ENCODE data around the gene PPARD. TPM values are rescaled to one million over a fixed set of nuclear protein-coding genes. Genes with fewer than 3 reads are reported as not detected.

The PPARD gene
- polyA plus RNA-seq, 12 donors = 16.9 to 26.4 (median 21.1) TPM; not detected in 1

DNA sequence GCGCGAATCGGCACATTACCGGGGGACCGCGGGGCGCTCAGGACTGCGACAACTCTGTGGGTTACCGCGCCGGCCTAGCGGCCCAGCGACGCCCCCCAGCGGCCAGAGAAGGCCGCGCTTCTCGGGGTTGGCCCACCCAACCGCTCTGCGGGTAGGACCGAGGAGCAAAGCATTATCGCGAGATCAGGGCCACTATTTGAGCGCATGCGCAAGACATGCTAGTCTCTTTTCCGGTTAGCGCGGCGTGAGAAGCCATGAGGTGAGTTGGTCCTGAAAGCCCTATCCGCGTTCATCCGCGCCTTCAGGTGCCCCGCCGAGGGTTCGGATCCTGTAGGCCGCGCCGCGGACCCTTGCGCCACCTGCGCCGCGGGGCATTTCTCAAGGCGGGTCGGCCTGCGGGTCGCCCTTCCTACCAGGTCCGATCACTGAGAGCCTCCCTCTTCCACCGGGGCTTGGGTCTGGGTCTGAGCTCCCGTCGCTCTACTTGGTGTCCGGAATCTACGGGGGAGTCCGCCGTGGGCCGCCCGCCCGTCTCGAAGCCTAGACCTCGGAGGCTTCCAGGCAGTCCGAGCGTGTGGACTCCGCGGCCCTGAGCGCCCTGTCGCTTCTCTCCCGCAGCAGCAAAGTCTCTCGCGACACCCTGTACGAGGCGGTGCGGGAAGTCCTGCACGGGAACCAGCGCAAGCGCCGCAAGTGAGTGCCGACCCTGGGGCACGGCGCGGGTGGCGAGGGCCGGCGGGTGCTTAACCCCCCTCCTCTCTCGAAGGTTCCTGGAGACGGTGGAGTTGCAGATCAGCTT is 126.0 kb downstream of the PPARD start, which contains the start of gene RPL10A:
Gene RPL10A (plus strand): TSS at position 221 of the 799 bp plus-strand sequence. CDS start 34 bp downstream, at position 255.
- DNase-seq = peak; percentile 99

DNA sequence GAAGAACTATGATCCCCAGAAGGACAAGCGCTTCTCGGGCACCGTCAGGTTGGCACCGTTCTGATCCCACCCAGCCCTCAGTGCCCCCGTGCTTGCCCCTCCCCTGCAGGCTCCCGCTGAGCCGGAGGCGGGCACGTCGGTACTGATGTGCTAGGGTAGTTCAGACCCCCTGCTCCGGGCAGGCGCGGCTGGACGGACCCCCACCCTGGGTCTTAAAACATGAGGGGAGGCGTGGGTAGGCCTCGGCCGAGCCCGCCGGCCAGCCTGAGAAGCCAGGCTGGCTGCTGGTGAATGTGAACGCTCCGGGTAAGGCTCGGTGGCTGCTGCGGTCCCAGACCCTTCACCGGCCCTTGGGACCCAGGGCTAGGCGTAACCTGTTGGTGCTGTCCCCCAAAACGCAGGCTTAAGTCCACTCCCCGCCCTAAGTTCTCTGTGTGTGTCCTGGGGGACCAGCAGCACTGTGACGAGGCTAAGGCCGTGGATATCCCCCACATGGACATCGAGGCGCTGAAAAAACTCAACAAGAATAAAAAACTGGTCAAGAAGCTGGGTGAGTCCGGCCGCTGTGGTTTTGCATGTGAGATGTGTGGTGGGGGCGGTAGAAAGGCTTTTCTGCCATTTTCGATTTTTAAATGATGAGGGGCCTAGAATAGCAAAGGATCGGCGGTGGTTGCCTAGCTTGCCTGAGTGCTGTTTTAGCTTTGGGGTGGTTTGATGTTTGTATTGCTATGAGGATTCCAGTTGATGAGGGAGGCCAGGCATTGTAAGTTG is 126.8 kb downstream of the PPARD start:
- DNase-seq = no peak

DNA sequence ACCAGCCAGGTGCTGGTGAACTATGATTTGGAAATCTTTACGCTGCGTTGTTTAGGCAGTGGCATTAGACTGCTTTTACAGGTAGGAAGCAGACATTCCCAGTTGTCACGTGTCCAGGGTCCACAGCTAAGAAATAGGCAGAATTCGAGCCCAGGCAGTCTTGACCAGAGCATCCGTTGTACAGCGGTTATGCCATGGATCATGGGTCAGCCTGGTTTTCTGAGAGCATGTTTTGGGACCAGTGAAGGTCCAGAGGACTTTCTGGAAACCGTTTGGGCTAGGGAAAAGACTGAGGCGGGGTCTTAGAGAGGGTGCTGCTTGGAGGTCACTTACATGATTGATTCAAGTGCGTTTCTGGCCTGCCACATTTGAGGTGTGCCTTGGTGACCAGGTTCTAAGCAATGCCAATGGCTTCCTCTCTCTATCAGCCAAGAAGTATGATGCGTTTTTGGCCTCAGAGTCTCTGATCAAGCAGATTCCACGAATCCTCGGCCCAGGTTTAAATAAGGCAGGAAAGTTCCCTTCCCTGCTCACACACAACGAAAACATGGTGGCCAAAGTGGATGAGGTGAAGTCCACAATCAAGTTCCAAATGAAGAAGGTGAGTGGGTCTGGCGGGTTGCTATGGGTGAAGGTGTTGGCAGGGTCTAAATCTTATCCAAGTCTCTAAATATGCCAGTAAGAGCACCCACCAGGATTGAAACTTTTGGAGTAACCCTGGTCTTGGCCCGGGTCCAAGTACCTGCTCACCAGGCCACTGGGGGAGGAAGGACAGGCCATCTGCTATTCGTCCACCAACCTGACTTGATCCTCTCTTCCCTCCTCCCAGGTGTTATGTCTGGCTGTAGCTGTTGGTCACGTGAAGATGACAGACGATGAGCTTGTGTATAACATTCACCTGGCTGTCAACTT is 127.6 kb downstream of the PPARD start:
- no peak for DNase-seq

DNA sequence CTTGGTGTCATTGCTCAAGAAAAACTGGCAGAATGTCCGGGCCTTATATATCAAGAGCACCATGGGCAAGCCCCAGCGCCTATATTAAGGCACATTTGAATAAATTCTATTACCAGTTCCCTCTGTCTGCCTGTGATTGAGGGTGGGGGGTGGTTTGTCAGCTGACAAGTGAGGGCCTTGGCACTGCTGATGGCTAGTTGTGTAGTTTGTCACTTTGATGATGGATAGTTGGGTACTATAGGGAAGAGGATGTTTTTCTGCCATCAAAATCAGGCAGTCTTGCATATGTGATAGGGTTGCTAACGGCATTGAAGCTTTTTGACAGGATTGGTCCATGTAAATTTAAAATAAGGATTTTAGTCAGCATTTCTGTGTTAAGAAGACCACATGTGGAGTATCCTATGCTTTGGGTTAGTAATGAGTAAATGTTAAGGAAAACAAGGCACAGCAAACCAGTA is 128.3 kb downstream of the PPARD start:
- no peak for DNase-seq

DNA sequence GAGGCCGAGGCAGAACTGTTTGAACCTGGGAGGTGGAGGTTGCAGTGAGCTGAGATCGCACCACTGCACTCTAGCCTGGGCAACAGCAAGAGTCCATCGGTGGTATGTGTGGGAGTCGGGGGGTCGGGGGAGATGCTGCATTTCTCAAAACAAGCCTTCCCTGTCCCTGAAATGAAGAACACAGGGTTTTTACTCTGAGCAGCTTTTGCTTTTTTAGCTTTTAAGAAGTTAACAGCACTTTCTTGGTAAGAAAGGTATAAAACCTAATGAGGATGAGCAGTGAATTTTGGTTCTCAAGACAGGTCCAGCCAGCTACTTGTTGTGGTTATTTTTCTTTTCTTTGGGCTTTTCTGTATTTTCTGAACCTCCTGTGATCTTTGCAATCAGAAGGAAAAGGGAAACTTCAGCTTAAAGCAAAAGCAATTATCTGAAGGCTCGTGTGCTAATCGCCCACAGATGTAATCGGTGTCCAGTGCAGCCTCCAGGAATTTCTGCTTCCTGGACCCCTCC is 129.5 kb downstream of the PPARD start:
- DNase-seq = no peak

DNA sequence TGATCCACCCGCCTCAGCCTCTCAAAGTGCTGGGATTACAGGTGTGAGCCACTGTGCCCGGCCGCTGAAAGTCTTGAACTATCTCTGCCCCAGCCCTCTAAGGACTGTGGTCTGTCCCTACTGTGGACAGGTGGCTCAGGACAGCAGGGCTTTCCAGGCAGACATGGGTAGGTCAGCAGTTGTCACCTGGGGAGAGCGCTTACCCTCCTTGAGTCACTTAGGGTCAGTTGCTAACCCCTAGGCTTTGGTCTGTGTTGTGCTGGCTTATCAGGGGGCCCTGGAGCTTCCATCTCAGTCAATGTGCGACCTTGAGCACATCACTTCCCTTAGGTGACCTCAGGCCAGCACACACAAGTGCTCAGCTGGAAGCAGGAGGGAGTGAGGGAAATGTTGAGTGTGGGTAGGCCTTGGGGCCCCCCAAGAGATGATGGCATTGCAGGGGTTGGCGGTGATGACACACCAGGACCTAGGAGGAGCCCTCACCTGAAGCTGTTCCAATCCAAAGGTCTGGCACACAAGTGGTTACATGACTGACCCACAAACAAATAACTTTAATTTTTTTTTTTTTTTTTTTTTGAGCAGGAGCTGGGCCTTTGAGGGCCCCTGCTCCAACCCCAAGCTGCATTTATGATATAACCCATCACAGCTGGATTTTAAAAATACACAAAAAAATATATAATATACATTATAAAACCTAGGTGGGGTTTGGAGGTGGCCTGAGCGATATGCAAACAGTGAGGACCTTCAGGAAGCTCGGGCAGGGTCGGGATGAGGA is 130.9 kb downstream of the PPARD start:
- no peak for DNase-seq

DNA sequence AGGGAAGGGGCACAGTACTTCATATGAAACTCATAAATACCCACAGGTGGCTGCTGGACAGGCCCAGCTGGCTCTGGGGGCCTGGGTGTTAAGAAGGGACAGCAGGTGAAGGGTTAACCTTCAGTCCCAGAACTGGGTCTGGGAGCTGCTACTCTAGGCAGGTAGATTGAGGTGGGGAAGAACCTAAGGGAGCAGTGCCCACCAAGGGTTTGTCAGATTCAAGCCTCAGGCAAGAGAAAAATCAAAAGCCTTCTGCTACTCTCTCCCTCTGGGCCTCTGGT is 131.4 kb downstream of the PPARD start:
- DNase-seq = no peak

DNA sequence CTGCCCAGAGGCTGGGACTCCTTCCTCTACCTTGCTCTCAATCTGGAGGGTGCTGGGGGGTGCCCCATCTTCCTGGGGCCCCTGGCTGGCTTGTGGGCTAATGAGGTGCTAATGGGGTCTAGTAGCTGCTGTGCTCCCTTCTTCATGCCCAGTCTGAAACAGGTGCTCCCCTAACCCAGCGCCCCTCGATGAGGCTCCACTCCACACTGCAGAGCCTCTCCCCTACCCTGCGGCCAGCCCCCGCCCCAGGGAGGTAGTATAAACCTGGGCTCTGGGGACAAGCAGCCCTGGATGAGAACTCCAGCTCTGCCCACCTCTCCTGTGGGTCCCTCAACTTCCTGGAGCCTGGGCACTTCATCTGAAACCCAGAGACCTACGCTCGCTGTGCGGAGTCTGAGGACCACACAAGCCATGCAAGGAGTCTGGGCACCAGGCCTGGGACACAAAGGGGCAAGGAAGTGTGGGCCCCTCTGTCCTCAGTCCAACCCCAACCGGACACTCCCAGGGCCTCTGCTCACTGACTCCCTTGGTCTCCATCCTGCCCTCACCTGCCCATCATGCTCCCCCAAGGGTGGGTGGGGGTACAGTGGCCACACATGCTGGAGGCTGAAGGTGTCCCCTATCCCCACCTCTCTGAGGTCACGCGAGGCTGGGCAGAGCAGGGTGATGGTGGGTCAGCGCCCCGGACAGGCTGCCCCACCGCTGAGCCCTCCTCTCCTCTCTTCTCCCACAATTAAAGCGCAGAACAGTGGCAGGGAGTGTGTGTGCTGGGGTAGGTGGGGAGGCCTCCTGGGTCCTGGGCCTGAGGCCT is 132.0 kb downstream of the PPARD start:
- no peak for DNase-seq

DNA sequence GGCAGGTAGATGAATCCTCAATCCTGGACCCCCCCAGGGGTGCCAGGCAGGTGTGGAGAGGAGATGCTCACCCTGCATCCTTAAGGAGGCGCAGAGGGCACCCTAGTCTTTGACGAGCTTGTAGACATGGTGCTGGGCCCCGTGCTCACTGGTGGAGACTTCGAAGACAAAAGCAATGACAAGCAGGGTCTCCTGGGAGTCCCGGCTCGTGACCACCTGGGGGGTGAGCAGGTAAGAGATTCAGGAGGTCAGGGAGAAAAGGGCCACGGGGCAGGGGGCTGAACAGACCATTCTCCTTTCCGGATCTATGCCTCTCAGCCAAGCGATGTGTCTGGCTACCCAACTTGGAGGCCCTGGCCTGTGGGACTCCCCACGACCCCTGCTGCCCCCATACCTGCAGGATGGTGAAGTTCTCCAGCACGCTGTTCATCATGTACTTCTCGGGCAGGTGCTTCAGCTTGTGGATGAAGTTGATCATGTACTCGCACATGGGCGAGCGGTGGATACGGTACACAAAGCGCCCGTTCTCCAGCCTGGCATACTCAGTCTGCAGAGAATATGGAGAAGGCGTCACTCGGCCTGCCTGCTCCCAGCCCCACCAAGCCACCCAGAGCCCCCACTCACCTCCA is 132.7 kb downstream of the PPARD start:
- no peak for DNase-seq

DNA sequence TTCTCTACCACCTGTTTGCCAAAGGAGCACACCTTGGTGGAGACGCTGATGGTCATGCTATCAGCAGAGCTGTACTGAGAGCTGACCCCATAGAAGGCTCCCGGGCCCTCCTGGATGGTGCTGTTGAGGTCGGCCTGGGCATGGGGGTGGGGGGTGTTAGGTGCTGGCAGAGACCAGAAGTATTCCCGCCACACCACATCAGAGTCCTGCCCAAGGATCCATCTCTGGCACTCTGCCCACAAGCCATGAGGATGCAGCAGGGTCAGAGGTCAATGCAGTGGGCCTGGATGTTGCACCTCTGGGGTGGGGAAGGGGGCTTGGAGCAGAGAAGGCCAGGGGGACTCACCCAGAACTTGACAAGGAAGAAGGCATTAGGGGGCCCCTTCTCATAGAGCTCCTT is 133.2 kb downstream of the PPARD start:
- DNase-seq = no peak

DNA sequence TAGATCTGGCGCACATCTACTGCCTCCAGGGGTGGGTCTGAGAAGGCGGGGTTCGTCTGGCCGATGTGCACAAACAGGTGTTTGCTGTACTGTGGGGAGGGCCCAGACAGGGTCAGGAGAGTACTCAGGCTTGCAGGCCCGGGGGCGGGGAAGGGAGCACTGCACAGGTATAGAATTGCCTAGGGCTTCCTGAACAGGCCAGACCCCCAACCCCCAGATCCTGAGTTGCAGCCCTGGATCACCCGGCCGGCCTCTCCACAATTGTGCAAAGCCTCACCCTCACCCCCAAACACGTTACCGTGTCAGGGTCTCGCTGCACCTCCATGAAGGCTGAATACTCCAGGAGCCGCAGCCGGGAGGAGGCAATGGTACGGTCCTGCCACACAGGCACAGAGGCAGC is 133.6 kb downstream of the PPARD start:
- DNase-seq = no peak

DNA sequence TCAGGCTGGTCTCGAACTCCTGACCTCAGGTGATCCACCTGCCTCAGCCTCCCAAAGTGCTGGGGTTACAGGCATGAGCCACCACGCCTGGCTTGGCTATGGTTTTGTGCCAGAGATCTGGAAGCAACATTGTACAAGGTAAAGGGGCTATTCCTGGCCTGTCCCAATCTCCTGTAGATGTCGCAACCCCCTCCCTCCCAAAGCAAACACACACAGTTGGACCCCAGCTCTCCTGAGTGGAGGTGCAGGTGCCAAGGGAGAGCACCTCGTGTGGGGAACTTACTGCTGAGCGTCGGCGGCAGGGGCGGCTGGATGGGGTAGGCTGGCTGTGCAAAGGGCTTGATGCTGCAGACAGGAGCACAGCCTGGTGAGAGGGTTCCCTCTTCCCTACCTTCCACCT is 134.7 kb downstream of the PPARD start:
- no peak for DNase-seq

Other genes starting within 250 kb of the PPARD start
- under 1 TPM in 10 of 12 donors, not detected in 2; 0.11 to 0.74 (median 0.35) TPM for gene TCP11, start 201.2 kb upstream of the PPARD start, polyA plus RNA-seq (ENCODE audit: insufficient read length in 12 of 12)
- 1 to 10 TPM in 8 of 12 donors, under 1 TPM in 2, not detected in 2; 0.68 to 4.4 (median 1.4) TPM for gene SCUBE3, start 128.6 kb upstream of the PPARD start, polyA plus RNA-seq (ENCODE audit: insufficient read length in 12 of 12)
- 10 to 100 TPM in 11 of 12 donors, not detected in 1; 16.0 to 40.5 (median 25.6) TPM for gene ZNF76, start 82.8 kb upstream of the PPARD start, polyA plus RNA-seq (ENCODE audit: insufficient read length in 12 of 12)
- gene DEF6, start 44.7 kb upstream of the PPARD start, polyA plus RNA-seq (ENCODE audit: insufficient read length in 12 of 12) = 10 to 100 TPM in 1 of 12 donors, 1 to 10 TPM in 10, not detected in 1; 2.9 to 16.7 (median 4.4) TPM
- gene FANCE, start 109.8 kb downstream of the PPARD start, polyA plus RNA-seq (ENCODE audit: insufficient read length in 12 of 12) = 10 to 100 TPM in 11 of 12 donors, not detected in 1; 14.2 to 26.4 (median 18.7) TPM
- 1,000 to 10,000 TPM; 2,007 to 3,850 (median 2,490) TPM for gene RPL10A, start 125.8 kb downstream of the PPARD start, polyA plus RNA-seq (ENCODE audit: insufficient read length in 12 of 12)
- 100 to 1,000 TPM in 1 of 12 donors, 10 to 100 TPM in 11; 46.2 to 212 (median 59.5) TPM for gene TEAD3, start 154.5 kb downstream of the PPARD start, polyA plus RNA-seq (ENCODE audit: insufficient read length in 12 of 12)
- 1 to 10 TPM in 8 of 12 donors, under 1 TPM in 2, not detected in 2; 0.66 to 5.8 (median 1.4) TPM for gene TULP1, start 170.3 kb downstream of the PPARD start, polyA plus RNA-seq (ENCODE audit: insufficient read length in 12 of 12)